GM12891 (cell line): ENCODE results near the gene DFFB.

Experiments
- POLR2A ChIP-seq: IDR thresholded peaks from 2 replicates; pipeline ENCODE4 v1.6.1; 2011; ENCODE audit warnings: low read depth, low read length, control low read depth
- POLR2AphosphoS5 ChIP-seq: IDR thresholded peaks from 2 replicates; pipeline ENCODE4 v1.6.1; 2011; ENCODE audit warnings: low read depth, low read length, control low read depth
- POU2F2 ChIP-seq: IDR thresholded peaks from 2 replicates; pipeline ENCODE4 v1.6.1; 2011; ENCODE audit warnings: low read depth, mild to moderate bottlenecking, control low read depth, low read length, moderate library complexity

GRCh38 chr1:3915551-3916121 is 58.4 kb downstream of the DFFB start:
- no peak for TF ChIP-seq POLR2A
- no peak for TF ChIP-seq POLR2AphosphoS5
- TF ChIP-seq POU2F2, result no peak
